Left lung (tissue), 10 donors: ENCODE data around the gene RFPL3. TPM values are rescaled to one million over a fixed set of nuclear protein-coding genes. Genes with fewer than 3 reads are reported as not detected.

Experiments used
- ATAC-seq: fragments of 200-7000 bp; cut with Tn5 transposase; one replicate; pipeline ENCODE4 v1.9.1; 2020; ENCODE audit warnings: moderate library complexity
- DNase-seq, 4 donors: peaks; one replicate each; pipeline ENCODE4 v3.0.0-alpha.2; 2013 to 2020
- H3K27ac ChIP-seq, 2 donors: fragments of 200-600 bp; sonication (generic) in 1 of 2; one replicate each; pipeline versions ENCODE4 v1.5.0 to v1.8.0; 2020 to 2021
- H3K27me3 ChIP-seq, 2 donors: fragments of 200-600 bp; sonication (generic) in 1 of 2; one replicate each; pipeline versions ENCODE4 v1.5.0 to v1.8.0; 2020 to 2021
- H3K36me3 ChIP-seq, 2 donors: fragments of 200-600 bp; sonication (generic) in 1 of 2; one replicate each; pipeline versions ENCODE4 v1.5.0 to v1.8.0; 2020 to 2021
- H3K4me1 ChIP-seq, 2 donors: fragments of 200-600 bp; one replicate each; pipeline ENCODE4 v1.8.0; 2021
- H3K4me3 ChIP-seq, 2 donors: fragments of 200-600 bp; sonication (generic) in 1 of 2; one replicate each; pipeline versions ENCODE4 v1.5.0 to v1.8.0; 2020 to 2021; ENCODE audit warnings: mild to moderate bottlenecking in 1 of 2
- H3K9me3 ChIP-seq, 2 donors: fragments of 200-600 bp; sonication (generic) in 1 of 2; one replicate each; pipeline versions ENCODE4 v1.5.0 to v1.8.0; 2020 to 2021
- intact Hi-C, 2 donors: fragments of 100-400 bp; cut with DNase I; formaldehyde crosslinking; loops; one replicate each; pipeline versions ENCODE4 v1.11.2 to v1.14.2; 2022
- polyA plus RNA-seq, 6 donors: library from polyadenylated mRNA; unstranded; fragments of 120-200 nt; gene quantifications; one replicate each; pipeline ENCODE4 v1.2.1, GENCODE V29; 2013; ENCODE audit not compliant: insufficient read length in 6 of 6
- total RNA-seq, 2 donors: library from RNA; stranded (reverse); fragmentation: NEBNext Ultra II Directional; extraction: Animal tissue kit (Norgen Biotek cat#: 25700); gene quantifications; one replicate each; pipeline ENCODE4 v1.2.1, GENCODE V29; 2021
- TF ChIP-seq, protein P1 (sequence below), 2 donors: fragments of 200-600 bp; sonication (generic) in 1 of 2; IDR thresholded peaks; one replicate each; pipeline versions ENCODE4 v1.5.0 to v1.8.0; 2021; ENCODE audit warnings: antibody characterized with exemption in 2 of 2
- donor health status: DM: no; HTN: yes; CAD: no.
- donor health status: DM: no; HTN: no; CAD: no.

Gene RFPL3
- total and polyA plus RNA-seq, 8 donors: 0.24 TPM; not detected in 7

DNA sequence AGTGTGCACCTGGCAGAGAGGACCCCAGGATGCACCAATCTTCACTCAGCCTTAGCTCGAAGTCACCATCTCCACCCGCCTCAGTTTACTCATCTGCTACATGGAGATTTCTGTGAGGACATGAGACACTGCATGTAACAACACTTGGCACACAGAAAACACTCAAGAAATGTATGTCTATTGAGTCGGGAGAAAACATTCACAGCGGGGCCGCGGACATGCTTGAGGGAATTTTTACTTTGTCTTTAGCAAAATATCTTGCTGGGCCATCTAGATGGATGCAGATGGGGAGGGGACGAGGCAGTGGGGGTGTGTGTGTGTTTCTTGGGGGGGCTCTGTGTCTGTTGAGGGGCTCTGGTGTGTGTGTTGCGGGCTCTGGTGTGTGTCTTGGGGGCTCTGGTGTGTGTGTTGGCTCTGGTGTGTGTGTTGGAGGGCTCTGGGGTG, 28.4 kb upstream of the RFPL3 start:
- H3K9me3 ChIP-seq: no peaks in the 10 kb centered on the region
- DNase-seq: no peak
- no peak overlapping the region for H3K27ac ChIP-seq
- no peaks in the 10 kb centered on the region for H3K4me1 ChIP-seq
- intact Hi-C loops: no loop called here
- ATAC-seq: no peak
- H3K36me3 ChIP-seq: no peaks in the 10 kb centered on the region
- TF ChIP-seq, protein P1, sequence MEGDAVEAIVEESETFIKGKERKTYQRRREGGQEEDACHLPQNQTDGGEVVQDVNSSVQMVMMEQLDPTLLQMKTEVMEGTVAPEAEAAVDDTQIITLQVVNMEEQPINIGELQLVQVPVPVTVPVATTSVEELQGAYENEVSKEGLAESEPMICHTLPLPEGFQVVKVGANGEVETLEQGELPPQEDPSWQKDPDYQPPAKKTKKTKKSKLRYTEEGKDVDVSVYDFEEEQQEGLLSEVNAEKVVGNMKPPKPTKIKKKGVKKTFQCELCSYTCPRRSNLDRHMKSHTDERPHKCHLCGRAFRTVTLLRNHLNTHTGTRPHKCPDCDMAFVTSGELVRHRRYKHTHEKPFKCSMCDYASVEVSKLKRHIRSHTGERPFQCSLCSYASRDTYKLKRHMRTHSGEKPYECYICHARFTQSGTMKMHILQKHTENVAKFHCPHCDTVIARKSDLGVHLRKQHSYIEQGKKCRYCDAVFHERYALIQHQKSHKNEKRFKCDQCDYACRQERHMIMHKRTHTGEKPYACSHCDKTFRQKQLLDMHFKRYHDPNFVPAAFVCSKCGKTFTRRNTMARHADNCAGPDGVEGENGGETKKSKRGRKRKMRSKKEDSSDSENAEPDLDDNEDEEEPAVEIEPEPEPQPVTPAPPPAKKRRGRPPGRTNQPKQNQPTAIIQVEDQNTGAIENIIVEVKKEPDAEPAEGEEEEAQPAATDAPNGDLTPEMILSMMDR (IDR thresholded peaks at IDR 0.05): no peak
- H3K4me3 ChIP-seq: no peak overlapping the region
- peaks cover 0 to 19% of the 10 kb centered on the region in 2 donors for H3K27me3 ChIP-seq

DNA sequence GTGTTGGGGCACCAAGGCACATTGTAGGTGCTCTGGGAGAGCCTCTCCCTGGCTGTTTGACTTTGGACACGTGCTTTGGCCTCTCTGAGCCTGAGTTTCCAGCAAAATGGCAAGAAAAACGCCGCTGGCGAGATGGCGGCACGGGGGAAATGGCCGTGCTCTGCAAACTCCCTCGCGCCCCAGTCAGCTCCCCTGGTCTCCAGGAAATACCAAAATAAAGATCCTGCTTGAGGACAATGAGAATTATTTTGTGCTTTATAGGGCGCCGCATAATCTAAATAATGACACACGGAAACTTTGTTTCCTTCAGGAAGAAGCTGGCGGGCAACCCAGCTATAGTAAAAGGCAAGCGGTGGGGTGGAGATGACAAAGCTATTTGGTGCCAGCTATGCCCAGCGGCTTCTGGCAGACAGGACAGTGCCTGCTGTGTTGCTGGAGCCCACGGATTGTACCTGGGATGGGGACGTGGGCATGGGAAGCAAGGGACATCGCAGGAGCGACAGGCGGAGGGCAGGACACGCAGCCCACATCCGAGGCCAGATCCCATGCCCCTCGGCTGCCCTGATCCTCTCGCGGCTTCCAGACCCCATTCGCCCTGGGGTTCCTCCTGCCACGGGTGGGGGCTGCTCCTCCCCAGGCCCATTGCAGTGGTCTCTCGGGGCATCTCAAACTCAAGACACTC, 26.3 kb upstream of the RFPL3 start:
- Histone ChIP-seq H3K4me1 (no peaks in the 10 kb centered on the region), H3K27me3 (peaks cover 0 to 36% of the 10 kb centered on the region in 2 donors), H3K9me3 (no peaks in the 10 kb centered on the region), H3K27ac (peak overlapping the region in 1 of 2 donors; percentile 68), H3K4me3 (no peak overlapping the region), H3K36me3 (no peaks in the 10 kb centered on the region)
- intact Hi-C loops: no loop called here
- TF ChIP-seq, protein P1 (IDR thresholded peaks at IDR 0.05): no peak
- DNase-seq (peak in 1 of 4 donors; percentile 59), ATAC-seq (no peak)

GRCh38 chr22:32331918-32332725, 25.5 kb upstream of the RFPL3 start:
- TF ChIP-seq, protein P1 (IDR thresholded peaks at IDR 0.05): no peak
- H3K9me3 ChIP-seq: no peaks in the 10 kb centered on the region
- H3K27me3 ChIP-seq: peaks cover 0 to 37% of the 10 kb centered on the region in 2 donors
- DNase-seq (peak in 1 of 4 donors; percentile 61), ATAC-seq (no peak)
- no peaks in the 10 kb centered on the region for H3K36me3 ChIP-seq
- no peaks in the 10 kb centered on the region for H3K4me1 ChIP-seq
- intact Hi-C loops: no loop called here
- H3K4me3 ChIP-seq: no peak overlapping the region
- peak overlapping the region in 1 of 2 donors; percentile 68 for H3K27ac ChIP-seq

GRCh38 chr22:32333141-32333768, 24.4 kb upstream of the RFPL3 start:
- peaks cover 0 to 40% of the 10 kb centered on the region in 2 donors for H3K27me3 ChIP-seq
- TF ChIP-seq, protein P1 (IDR thresholded peaks at IDR 0.05): no peak
- no peaks in the 10 kb centered on the region for H3K4me1 ChIP-seq
- intact Hi-C loops: no loop called here
- no peaks in the 10 kb centered on the region for H3K9me3 ChIP-seq
- H3K27ac ChIP-seq: no peak overlapping the region
- H3K4me3 ChIP-seq: no peak overlapping the region
- DNase-seq (peak in 1 of 4 donors; percentile 53), ATAC-seq (no peak)
- H3K36me3 ChIP-seq: no peaks in the 10 kb centered on the region
